ENCODE measurements around the gene FTSJ3. TPM values are rescaled to one million over a fixed set of nuclear protein-coding genes. Genes with fewer than 3 reads are reported as not detected.

Gene FTSJ3
- total and polyA plus RNA-seq, 2 donors from 2014 or later = 23.7 to 38.7 TPM

DNA sequence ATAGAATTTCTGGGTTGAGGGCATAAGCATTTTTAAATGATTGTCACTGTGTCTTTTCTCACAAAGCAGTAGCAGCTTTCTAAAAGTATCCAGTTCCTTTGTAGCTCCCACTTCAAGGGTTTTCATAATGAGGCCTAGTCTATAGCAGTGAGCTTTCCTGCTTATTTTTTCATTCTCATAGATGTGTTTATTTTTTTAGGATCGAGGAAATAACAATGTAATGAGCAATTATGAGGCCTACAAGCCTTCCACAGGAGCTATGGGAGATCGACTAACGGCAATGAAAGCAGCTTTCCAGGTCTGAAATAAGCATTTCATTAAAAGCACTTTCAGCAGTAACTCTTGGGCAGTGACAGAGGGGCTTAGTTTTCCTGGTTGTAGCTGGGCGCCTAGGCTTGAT is 10.8 kb downstream of the FTSJ3 start:
- Histone ChIP-seq H3K9ac (ENCODE audit: low read length in 3 of 3) (no peak overlapping the region), H3K4me3 (ENCODE audit: low read length in 3 of 3) (no peak overlapping the region), H3K4me1 (ENCODE audit: control insufficient read depth in 2 of 3, insufficient read depth in 2 of 3, low read depth in 1 of 3, low read length in 3 of 3) (peaks cover 0 to 15% (median 12%) of the 10 kb centered on the region in 3 donors), H3K27me3 (ENCODE audit: control insufficient read depth, insufficient read depth, low read length) (no peaks in the 10 kb centered on the region), H3K9me3 (ENCODE audit: control insufficient read depth in 2 of 3, insufficient read depth in 1 of 3, low read length in 3 of 3) (no peaks in the 10 kb centered on the region), H3K36me3 (ENCODE audit: control insufficient read depth in 2 of 3, insufficient read depth in 3 of 3, low read length in 3 of 3) (peaks cover 28 to 76% (median 66%) of the 10 kb centered on the region in 3 donors), H3K27ac (ENCODE audit: low read depth in 2 of 2, low read length in 2 of 2) (no peak overlapping the region)
- DNase-seq (no peak), FAIRE-seq (no peak)
- TF ChIP-seq, protein P1, sequence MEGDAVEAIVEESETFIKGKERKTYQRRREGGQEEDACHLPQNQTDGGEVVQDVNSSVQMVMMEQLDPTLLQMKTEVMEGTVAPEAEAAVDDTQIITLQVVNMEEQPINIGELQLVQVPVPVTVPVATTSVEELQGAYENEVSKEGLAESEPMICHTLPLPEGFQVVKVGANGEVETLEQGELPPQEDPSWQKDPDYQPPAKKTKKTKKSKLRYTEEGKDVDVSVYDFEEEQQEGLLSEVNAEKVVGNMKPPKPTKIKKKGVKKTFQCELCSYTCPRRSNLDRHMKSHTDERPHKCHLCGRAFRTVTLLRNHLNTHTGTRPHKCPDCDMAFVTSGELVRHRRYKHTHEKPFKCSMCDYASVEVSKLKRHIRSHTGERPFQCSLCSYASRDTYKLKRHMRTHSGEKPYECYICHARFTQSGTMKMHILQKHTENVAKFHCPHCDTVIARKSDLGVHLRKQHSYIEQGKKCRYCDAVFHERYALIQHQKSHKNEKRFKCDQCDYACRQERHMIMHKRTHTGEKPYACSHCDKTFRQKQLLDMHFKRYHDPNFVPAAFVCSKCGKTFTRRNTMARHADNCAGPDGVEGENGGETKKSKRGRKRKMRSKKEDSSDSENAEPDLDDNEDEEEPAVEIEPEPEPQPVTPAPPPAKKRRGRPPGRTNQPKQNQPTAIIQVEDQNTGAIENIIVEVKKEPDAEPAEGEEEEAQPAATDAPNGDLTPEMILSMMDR (IDR thresholded peaks at IDR 0.05; ENCODE audit: borderline replicate concordance, extremely low read depth, insufficient read depth) = no peak
- intact Hi-C loops (cut with DNase I) = no loop called here

DNA sequence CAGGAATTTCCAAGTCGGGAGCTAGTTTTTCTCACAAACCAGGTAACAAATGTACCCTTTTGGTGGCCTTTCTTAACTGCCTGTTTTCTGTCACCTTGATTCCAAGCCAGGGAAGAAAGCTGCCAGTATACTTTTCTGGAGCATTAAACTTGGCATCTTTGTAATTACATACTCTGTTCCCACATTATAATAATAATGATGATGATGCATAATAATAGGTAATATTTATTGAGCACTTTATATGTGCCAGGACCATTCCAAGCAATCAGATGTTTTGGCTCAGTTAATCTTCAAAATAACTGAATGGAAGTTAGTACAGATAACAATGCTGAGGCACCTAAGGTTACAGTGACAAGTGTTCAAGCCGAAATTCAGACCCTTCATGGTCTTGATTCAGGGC is 11.3 kb downstream of the FTSJ3 start:
- no peaks in the 10 kb centered on the region for H3K9me3 ChIP-seq (ENCODE audit: control insufficient read depth in 2 of 3, insufficient read depth in 1 of 3, low read length in 3 of 3)
- FAIRE-seq (no peak), DNase-seq (no peak)
- H3K27me3 ChIP-seq (ENCODE audit: control insufficient read depth, insufficient read depth, low read length) = no peaks in the 10 kb centered on the region
- intact Hi-C loops (cut with DNase I) = no loop called here
- H3K4me3 ChIP-seq (ENCODE audit: low read length in 3 of 3) = no peak overlapping the region
- peaks cover 0 to 15% (median 12%) of the 10 kb centered on the region in 3 donors for H3K4me1 ChIP-seq (ENCODE audit: control insufficient read depth in 2 of 3, insufficient read depth in 2 of 3, low read depth in 1 of 3, low read length in 3 of 3)
- peaks cover 27 to 76% (median 65%) of the 10 kb centered on the region in 3 donors for H3K36me3 ChIP-seq (ENCODE audit: control insufficient read depth in 2 of 3, insufficient read depth in 3 of 3, low read length in 3 of 3)
- H3K27ac ChIP-seq (ENCODE audit: low read depth in 2 of 2, low read length in 2 of 2) = no peak overlapping the region
- TF ChIP-seq, protein P1 (IDR thresholded peaks at IDR 0.05; ENCODE audit: borderline replicate concordance, extremely low read depth, insufficient read depth) = no peak
- no peak overlapping the region for H3K9ac ChIP-seq (ENCODE audit: low read length in 3 of 3)

DNA sequence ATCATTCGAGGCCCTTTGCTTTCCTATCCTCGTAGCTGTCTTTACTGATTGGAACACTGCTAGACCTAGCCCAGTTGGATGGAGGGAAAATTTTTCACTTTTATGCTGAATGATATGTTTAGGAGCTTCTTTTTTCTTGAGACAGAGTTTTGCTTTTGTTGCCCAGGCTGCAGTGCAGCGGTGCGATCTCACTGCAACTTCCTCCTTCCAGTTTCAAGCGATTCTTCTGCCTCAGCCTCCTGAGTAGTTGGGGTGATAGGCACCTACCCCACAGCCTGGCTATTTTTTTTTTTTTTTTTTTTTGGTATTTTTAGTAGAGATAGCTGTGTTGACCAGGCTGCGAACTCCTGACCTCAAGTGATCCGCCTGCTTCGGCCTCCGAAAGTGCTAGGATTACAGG is 17.5 kb downstream of the FTSJ3 start:
- Histone ChIP-seq H3K4me1 (ENCODE audit: control insufficient read depth in 2 of 3, insufficient read depth in 2 of 3, low read depth in 1 of 3, low read length in 3 of 3) (peaks cover 0 to 4% (median 2%) of the 10 kb centered on the region in 3 donors), H3K36me3 (ENCODE audit: control insufficient read depth in 2 of 3, insufficient read depth in 3 of 3, low read length in 3 of 3) (peaks cover 17 to 81% (median 39%) of the 10 kb centered on the region in 3 donors), H3K27me3 (ENCODE audit: control insufficient read depth, insufficient read depth, low read length) (no peaks in the 10 kb centered on the region), H3K9me3 (ENCODE audit: control insufficient read depth in 2 of 3, insufficient read depth in 1 of 3, low read length in 3 of 3) (no peaks in the 10 kb centered on the region), H3K27ac (ENCODE audit: low read depth in 2 of 2, low read length in 2 of 2) (no peak overlapping the region), H3K4me3 (ENCODE audit: low read length in 3 of 3) (no peak overlapping the region), H3K9ac (ENCODE audit: low read length in 3 of 3) (no peak overlapping the region)
- FAIRE-seq (no peak), DNase-seq (no peak)
- TF ChIP-seq, protein P1 (IDR thresholded peaks at IDR 0.05; ENCODE audit: borderline replicate concordance, extremely low read depth, insufficient read depth) = no peak
- intact Hi-C loops (cut with DNase I) = no loop called here

DNA sequence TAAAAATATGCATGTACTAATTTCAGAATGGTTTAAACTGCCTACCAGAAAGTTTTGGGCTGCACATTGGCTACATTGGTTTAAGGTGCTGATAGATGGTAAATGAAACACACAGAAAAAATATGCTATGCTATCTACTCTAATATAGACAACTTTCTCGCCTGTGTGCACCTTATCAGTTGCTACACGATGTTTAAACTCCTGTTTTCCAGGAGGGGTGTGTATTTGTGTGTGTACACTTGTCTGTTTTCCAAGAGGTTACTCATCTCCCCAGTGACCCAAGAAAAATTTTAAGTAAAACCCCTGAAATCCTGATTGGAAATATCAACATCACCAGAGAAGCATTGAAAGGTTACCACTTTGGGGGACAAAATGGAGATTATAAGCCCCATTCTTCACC is 21.9 kb downstream of the FTSJ3 start:
- H3K27me3 ChIP-seq (ENCODE audit: control insufficient read depth, insufficient read depth, low read length) = no peaks in the 10 kb centered on the region
- H3K4me3 ChIP-seq (ENCODE audit: low read length in 3 of 3) = no peak overlapping the region
- no peak for DNase-seq
- H3K4me1 ChIP-seq (ENCODE audit: control insufficient read depth in 2 of 3, insufficient read depth in 2 of 3, low read depth in 1 of 3, low read length in 3 of 3) = no peaks in the 10 kb centered on the region
- intact Hi-C loops (cut with DNase I) = no loop called here
- no peak overlapping the region for H3K27ac ChIP-seq (ENCODE audit: low read depth in 2 of 2, low read length in 2 of 2)
- FAIRE-seq = no peak
- TF ChIP-seq, protein P1 (IDR thresholded peaks at IDR 0.05; ENCODE audit: borderline replicate concordance, extremely low read depth, insufficient read depth) = no peak
- H3K36me3 ChIP-seq (ENCODE audit: control insufficient read depth in 2 of 3, insufficient read depth in 3 of 3, low read length in 3 of 3) = peaks cover 5 to 71% (median 23%) of the 10 kb centered on the region in 3 donors
- H3K9ac ChIP-seq (ENCODE audit: low read length in 3 of 3) = no peak overlapping the region
- no peaks in the 10 kb centered on the region for H3K9me3 ChIP-seq (ENCODE audit: control insufficient read depth in 2 of 3, insufficient read depth in 1 of 3, low read length in 3 of 3)
